Measurements from ENCODE around the gene CCN2. TPM values are rescaled to one million over a fixed set of nuclear protein-coding genes. Genes with fewer than 3 reads are reported as not detected.

CCN2 gene
- total and polyA plus RNA-seq, 2 of the 8 experiments (the other 6 are each of a cell fraction or from before 2014, with no cell fraction given) = 25.0 to 107 TPM

GRCh38 chr6:131914967-131915751, 36.0 kb downstream of the CCN2 start (continued):
- TF ChIP-seq E2F6 (IDR thresholded peaks at IDR 0.05) = no peak; the same call in 1 of the 2 replicates
